ENCODE results near the gene TFB1M. TPM values are rescaled to one million over a fixed set of nuclear protein-coding genes. Genes with fewer than 3 reads are reported as not detected.

Gene TFB1M
- total RNA-seq, 1 donor from 2014 or later: 21.4 TPM

- intact Hi-C loops (cut with micrococcal nuclease): no loop called here
These were observed 46.9 kb downstream of the TFB1M start for GRCh38 chr6:155267411-155267810.

GRCh38 chr6:155265843-155266535 lies 48.3 kb downstream of the TFB1M start:
- intact Hi-C loops (cut with micrococcal nuclease): no loop called here

- intact Hi-C loops (cut with micrococcal nuclease): loop anchor here (5.0 kb wide), 1 partner anchor 398 kb away; no protein-coding TSS in a partner anchor
These were observed 49.5 kb downstream of the TFB1M start for GRCh38 chr6:155264693-155265320.

DNA sequence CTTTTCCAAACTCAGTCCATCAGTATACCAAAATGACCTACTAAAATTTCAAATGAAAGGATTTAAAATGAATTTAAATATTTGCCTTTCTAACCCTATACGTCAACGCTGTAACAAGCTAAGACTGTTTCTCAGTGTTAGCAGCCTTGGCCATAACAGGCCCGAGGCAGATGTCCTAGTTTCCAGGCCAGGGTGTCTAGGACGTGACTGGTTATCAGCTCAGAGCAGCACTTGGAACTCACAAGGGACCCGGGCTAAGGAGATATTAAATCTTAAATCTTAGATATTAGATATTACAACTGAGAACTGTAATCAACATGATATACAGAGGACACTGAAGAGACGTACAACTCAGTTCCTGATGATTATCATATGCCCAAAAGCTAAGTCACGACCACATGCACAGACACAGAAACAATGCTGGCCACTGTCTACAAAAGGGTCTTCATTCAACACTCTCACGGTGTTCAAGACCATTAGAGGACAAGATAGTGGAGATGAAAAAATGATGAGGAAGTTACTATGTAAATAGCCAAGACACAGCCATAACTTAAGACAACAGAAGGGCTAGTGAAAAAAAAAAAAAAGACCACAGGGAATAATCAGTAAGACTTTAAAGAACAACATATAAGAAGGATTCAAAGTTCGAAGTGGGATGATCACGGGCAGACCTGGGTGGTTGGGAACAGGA lies 50.8 kb downstream of the TFB1M start, which contains the start of gene CLDN20:
Gene CLDN20, plus strand, starts transcription at position 641 of the 691 bp plus-strand sequence. CDS start 11,707 bp downstream, outside the sequence.
- intact Hi-C loops (cut with micrococcal nuclease): loop anchor here (5.0 kb wide), 1 partner anchor 396 kb away; no protein-coding TSS in a partner anchor

DNA sequence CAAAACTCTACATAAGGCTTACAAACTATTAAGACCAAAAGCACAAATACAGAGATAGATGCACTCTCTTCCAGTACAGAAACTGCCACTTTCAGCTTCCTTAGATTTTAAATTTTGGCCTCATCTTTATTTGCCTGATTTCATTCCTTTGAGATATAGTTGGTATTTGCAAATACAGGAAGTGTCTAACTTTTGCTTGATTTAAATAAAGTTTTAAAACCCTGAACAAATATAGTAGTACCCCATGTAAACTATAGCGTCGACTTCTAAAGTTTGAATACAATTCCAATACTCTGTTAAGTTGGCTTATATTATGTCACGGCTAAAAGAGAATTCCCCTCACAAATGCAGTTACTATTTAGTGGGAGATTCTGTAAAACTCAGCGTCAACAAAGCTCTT lies 51.6 kb downstream of the TFB1M start:
- intact Hi-C loops (cut with micrococcal nuclease): loop anchor here (5.0 kb wide), 1 partner anchor 395 kb away; no protein-coding TSS in a partner anchor

DNA sequence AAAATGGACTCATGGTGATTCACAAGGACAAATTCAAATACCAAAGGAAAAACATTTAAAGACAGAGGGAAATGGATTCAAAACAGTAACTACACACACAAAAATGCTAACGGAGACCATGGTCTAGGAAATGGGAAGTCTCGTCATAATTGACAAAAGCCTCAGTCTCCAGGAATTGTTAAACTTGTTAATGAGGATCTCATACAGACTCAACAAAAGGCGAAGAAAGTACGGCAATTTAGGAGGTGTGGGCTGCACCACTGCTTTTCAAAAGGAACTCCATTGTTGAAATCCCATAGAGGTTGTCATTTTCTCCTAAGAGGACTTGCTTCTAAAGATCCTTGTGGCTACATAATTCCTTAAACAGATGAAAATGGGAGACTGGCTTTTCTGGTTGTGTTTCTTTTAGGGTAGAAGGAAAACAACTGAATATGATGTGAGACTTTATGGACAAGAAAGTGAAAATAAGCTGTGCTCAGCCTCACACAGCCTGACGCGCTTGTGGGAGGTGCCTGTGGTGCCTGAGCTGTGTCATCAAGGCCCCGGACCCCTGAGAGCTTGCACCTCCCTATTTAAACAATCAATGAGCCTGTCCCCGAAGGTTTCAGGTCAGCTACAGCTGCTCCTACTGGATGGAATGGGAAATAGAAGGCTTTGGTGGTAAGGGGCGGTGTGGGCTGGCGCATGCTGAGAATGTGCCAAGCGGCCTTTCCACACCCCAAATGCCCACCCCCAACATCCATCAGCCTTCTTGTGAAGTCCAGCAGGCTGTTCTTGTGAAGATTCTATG lies 53.0 kb downstream of the TFB1M start:
- intact Hi-C loops (cut with micrococcal nuclease): loop anchor here (5.0 kb wide), 1 partner anchor 394 kb away; no protein-coding TSS in a partner anchor

- intact Hi-C loops (cut with micrococcal nuclease): loop anchor here (5.0 kb wide), 1 partner anchor 393 kb away; no protein-coding TSS in a partner anchor
These were observed 53.6 kb downstream of the TFB1M start for GRCh38 chr6:155260686-155261085.

- intact Hi-C loops (cut with micrococcal nuclease): loop anchor here (5.0 kb wide), 1 partner anchor 393 kb away; no protein-coding TSS in a partner anchor
These were observed 54.4 kb downstream of the TFB1M start for GRCh38 chr6:155259897-155260296.

DNA sequence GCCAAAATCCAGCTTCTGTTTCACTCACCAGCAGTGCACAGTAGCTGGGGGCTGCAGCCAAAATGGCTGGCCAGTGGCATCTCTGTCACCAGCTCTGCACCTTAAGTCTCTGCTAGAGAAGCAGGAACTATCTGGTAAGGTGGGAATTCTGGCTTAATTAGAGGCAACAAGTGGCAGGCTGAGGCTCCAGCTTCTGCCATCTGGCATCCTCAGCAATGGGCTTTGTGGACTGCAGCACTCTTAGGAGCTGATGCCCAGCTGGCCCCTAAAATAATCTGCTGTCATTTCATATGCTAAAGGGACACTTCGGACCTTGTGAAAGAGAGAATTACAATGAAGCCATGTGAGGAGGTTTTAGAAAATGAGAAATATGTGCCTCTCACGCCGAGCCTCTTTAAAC lies 55.1 kb downstream of the TFB1M start:
- intact Hi-C loops (cut with micrococcal nuclease): no loop called here

GRCh38 chr6:155257796-155258195 lies 56.5 kb downstream of the TFB1M start:
- intact Hi-C loops (cut with micrococcal nuclease): no loop called here

- intact Hi-C loops (cut with micrococcal nuclease): no loop called here
These were observed 58.0 kb downstream of the TFB1M start for GRCh38 chr6:155256122-155256795.

GRCh38 chr6:155254139-155254538 lies 60.1 kb downstream of the TFB1M start:
- intact Hi-C loops (cut with micrococcal nuclease): no loop called here

- intact Hi-C loops (cut with micrococcal nuclease): no loop called here
These were observed 60.9 kb downstream of the TFB1M start for GRCh38 chr6:155253337-155253736.

DNA sequence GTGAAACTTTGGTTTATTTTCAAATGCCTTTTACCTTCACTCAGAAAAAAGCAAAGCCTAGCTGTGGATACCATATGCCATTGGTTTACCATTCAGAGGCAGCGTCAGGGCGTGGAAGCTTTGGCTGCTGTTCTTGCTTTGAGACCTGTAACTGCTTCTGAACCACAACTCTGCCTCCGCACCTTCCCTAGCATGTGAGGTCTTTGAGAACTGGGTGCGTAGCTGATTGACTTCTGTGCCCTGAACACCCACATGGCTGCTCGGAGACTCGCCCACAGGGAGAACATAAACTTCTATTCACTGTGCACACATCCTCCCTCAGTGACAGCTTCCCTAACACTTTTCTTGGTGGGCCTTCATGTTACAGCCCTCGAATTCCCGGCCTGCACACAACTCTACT lies 61.7 kb downstream of the TFB1M start:
- intact Hi-C loops (cut with micrococcal nuclease): no loop called here

GRCh38 chr6:155250701-155251381 lies 63.4 kb downstream of the TFB1M start:
- intact Hi-C loops (cut with micrococcal nuclease): no loop called here

GRCh38 chr6:155248008-155249001 lies 66.0 kb downstream of the TFB1M start:
- intact Hi-C loops (cut with micrococcal nuclease): loop anchor here (1.0 to 2.0 kb wide), 4 partner anchors 24 to 573 kb away; no protein-coding TSS in a partner anchor

DNA sequence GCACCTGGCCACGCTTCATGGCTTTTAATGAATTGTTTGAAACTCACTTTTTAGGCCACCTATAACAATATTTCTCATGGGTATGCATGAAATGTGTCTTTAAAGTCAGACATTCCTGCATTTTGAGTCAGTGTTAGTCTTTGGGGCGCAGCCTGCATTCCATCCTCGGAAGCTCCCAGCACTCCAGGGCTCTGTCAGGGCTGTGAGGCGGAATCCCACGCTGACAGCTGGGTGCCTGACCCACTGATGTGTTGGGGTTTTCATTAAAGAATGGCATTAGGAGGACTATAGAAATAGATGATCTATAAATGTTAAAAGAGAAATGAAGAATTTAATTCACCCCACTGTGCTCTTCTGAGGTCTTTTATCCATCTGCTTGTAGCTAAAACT lies 66.7 kb downstream of the TFB1M start:
- intact Hi-C loops (cut with micrococcal nuclease): loop anchor here (1.0 to 2.0 kb wide), 4 partner anchors 23 to 572 kb away; no protein-coding TSS in a partner anchor

DNA sequence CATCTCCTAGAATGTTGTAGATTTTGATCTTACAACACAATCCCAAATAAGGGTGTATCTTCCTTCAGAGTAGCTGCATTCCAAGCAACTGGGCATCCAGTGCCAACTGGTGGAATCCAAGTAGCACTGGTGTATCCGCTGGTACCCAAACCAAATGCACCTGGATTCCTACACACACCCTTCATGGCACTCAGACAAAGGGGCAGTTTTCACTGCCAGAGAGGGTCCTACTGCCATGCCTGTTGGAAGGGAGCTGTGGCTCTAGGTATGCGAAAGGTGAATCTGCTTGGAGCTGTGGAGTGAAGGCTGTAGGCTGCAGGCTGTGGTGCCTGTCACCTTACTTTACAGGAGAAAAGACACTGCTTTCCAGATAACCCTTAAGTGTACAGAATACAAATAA lies 67.5 kb downstream of the TFB1M start:
- intact Hi-C loops (cut with micrococcal nuclease): no loop called here

DNA sequence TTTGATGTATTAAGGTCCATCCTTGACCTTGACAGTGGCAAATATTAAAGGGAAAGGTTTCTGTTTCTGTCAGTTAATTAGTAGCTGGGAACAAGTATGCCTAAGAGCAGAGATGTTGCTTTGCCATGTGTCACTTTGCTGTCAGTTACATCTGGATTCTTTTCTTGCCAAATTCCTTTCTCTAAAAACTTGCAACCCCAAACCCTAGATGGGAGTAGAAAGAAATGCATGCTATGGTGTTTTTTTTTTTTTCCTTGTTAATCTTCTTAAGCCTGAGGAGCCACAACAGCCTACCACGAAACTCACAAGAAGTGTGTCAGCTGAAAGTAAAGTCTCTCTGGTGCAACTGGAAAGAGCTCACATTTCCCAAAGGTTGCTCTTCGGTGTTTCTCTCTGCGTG lies 68.5 kb downstream of the TFB1M start:
- intact Hi-C loops (cut with micrococcal nuclease): no loop called here

Measured in T-helper 1 cell treated with Interleukin-12 subunit alpha and Interleukin-12 subunit beta and Interleukin-4 antibody, amounts not matched to agents 30 ng/mL and 1 ng/mL, for 36 hours (primary cell).